HG03064 (cell line): ENCODE measurements around the gene SUGCT.
"Not testable (repeated sequence)": the region's sequence is repeated elsewhere in the genome, so short reads cannot be mapped to it uniquely, and the experiment has no call there.

ENCODE experiments used
- ATAC-seq: cut with Tn5 transposase; IDR thresholded peaks from one replicate; pipeline ENCODE4 v1.9.1; 2021; ENCODE audit warnings: low read depth; ENCODE audit not compliant: unreplicated experiment

Gene SUGCT

GRCh38 chr7:40645197-40645596 lies 510.4 kb downstream of the SUGCT start:
- no peak for ATAC-seq

- no peak for ATAC-seq
Measured at GRCh38 chr7:40646717-40647116, 511.9 kb downstream of the SUGCT start.

GRCh38 chr7:40647719-40648118 lies 512.9 kb downstream of the SUGCT start:
- no peak for ATAC-seq

- ATAC-seq, result no peak
Measured at GRCh38 chr7:40649247-40649646, 514.4 kb downstream of the SUGCT start.

- ATAC-seq, result not testable (repeated sequence)
Measured at GRCh38 chr7:40650903-40651302, 516.1 kb downstream of the SUGCT start.

GRCh38 chr7:40654171-40654570 lies 519.4 kb downstream of the SUGCT start:
- ATAC-seq, result no peak

- ATAC-seq, result no peak
Measured at GRCh38 chr7:40655426-40655825, 520.6 kb downstream of the SUGCT start.

- ATAC-seq, result no peak
Measured at GRCh38 chr7:40656349-40656748, 521.5 kb downstream of the SUGCT start.

GRCh38 chr7:40658729-40659128 lies 523.9 kb downstream of the SUGCT start:
- no peak for ATAC-seq

GRCh38 chr7:40659231-40659630 lies 524.4 kb downstream of the SUGCT start:
- no peak for ATAC-seq

GRCh38 chr7:40673285-40673684 lies 538.5 kb downstream of the SUGCT start:
- no peak for ATAC-seq

- no peak for ATAC-seq
Measured at GRCh38 chr7:40674316-40674715, 539.5 kb downstream of the SUGCT start.

GRCh38 chr7:40675741-40676140 lies 540.9 kb downstream of the SUGCT start:
- no peak for ATAC-seq

GRCh38 chr7:40676221-40676620 lies 541.4 kb downstream of the SUGCT start:
- no peak for ATAC-seq

GRCh38 chr7:40680657-40681056 lies 545.9 kb downstream of the SUGCT start:
- no peak for ATAC-seq

GRCh38 chr7:40682696-40683095 lies 547.9 kb downstream of the SUGCT start:
- no peak for ATAC-seq

- no peak for ATAC-seq
Measured at GRCh38 chr7:40694026-40694809, 559.4 kb downstream of the SUGCT start.

GRCh38 chr7:40694991-40695390 lies 560.2 kb downstream of the SUGCT start:
- ATAC-seq, result no peak

GRCh38 chr7:40697653-40698052 lies 562.8 kb downstream of the SUGCT start:
- ATAC-seq, result no peak

- no peak for ATAC-seq
Measured at GRCh38 chr7:40698214-40698920, 563.6 kb downstream of the SUGCT start.

- no peak for ATAC-seq
Measured at GRCh38 chr7:40698921-40699260, 564.1 kb downstream of the SUGCT start.
